GM21717 (cell line): ENCODE measurements around the gene CAMK4.

Source experiments
- ATAC-seq: cut with Tn5 transposase; IDR thresholded peaks from one replicate; pipeline ENCODE4 v1.9.1; 2021; ENCODE audit warnings: mild to moderate bottlenecking, moderate library complexity; ENCODE audit not compliant: unreplicated experiment

Gene CAMK4

DNA sequence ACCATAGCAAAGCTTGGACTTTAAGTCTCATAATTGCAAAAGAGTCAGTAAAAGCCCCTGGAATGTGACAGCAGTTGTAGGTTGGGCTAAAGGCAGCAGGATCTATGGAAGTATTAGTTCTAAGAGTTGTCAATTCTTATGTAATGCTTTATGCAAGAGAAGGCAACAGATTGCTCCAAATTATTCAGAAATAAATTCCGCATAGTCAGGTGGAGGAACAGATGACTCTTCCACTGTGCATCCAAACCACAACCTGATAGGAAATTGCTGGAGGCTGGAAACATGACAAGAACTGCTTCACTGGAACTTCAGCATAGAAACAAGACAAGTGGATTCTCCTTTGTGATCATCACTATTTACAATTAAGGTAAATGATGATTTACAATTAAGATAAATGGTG is 187.1 kb downstream of the CAMK4 start:
- ATAC-seq = no peak

DNA sequence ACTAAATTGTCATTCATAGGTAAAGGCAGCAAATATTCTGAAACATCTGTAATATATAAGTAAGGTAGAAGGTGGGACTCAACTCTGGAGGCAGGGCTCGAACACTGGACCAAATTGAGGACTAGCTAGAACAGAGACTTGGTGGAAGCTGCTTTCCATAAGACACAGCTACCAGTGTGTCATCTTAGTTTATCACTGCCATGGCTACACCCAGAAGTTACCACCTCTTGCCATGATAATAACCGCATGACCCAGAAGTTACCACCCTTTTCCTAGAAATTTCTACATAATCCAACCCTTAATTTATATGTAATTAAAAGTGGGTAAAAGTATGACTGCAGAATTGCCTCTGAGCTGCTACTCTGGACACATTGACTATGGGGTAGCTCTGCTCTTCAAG is 188.4 kb downstream of the CAMK4 start:
- ATAC-seq = no peak

DNA sequence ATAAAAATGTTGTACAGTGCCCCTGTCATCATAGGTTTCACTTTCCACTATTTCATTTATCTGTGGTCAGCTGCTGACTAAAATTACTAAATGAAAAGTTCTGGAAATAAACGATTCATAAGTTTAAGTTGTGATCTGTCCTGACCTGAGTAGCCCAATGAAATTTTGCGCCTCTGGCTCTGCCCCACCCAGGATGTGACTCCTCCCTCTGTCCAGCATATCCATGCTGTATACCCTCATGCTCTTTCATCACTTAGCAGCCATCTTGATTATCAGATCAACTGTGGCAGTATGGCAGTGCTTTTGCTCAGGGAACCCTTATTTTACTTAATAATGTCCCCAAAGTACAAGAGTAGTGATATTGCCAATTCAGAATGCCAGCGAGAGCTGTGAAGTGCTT is 190.9 kb downstream of the CAMK4 start:
- no peak for ATAC-seq

DNA sequence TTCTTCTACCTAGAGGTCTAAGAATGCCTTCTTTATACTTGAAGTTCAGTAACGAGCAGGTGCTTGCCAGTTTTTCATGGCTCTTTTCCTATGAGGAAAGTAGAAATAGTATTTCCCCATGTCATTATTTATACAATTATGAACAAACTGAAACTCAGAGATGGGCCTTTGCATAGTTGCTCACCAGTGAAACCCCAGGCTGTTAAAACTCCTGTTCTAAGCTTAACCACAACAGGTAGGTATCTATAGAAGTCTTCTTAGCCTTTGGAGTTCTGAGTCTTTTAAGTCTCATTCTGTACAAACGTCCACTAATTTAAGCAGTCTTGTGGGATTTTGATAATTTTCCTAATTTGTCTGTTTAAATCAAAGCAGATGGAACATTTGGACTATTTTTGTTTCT is 198.1 kb downstream of the CAMK4 start:
- ATAC-seq = peak; percentile 77

DNA sequence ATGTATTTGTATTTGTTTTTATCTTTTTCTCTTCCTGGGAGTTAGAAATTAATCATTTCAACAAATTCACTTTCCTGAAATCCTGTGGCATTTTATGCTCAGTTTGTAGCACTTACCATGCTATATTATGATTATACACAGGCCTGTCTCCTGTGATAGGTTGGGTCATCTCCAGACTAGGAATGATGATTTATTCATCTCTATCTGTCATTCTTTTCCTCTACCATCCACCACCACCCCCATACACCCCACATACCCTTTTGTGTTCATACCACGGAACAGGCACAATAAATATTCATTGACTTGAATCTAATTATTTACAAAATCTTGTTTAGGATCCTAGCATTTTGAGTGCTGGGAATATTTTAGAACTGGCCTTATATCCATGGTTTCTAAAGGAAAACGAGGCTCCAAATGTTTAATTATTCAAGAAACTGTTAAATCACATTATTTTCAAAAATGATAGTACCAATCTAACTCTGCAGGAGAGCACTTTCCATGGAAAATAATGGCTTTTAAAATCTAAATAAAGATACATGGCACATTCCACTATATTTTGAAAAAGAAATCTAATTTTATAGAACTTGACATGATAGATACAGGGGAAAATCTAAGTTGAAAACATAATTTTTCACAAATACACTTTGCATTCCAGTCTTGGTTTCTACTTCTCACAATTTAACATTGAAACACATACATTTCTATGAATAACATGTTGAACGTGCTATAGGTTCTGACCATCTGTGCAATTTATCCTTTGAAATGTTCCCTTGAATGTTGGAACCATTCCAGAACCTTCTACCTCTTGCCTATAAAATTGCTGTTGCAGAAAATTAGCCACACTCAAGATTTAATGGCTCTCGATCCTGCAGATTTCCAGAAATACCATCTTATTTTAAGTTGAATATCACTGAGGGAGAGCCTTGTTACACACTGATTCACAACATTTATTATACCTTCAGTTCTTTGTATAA is 198.8 kb downstream of the CAMK4 start:
- ATAC-seq = no peak

DNA sequence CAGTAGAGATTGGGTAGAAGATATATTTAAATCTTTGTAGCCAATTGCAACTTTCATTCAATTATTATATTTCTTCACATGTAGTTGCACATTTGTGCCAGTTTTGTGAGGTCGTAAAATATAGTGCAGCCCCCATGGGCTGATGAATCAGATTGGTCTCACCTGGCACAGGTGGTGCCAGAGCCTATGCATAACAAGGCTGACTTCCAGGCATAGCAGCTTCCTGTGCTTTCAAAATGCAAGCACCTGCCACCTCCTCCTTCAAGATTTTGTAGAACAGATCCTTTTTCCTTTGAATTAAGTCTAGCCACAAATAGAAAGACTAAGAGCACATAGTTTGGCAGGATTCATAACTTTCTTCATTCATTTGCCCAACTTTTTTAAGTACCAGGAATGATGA is 201.0 kb downstream of the CAMK4 start:
- no peak for ATAC-seq

DNA sequence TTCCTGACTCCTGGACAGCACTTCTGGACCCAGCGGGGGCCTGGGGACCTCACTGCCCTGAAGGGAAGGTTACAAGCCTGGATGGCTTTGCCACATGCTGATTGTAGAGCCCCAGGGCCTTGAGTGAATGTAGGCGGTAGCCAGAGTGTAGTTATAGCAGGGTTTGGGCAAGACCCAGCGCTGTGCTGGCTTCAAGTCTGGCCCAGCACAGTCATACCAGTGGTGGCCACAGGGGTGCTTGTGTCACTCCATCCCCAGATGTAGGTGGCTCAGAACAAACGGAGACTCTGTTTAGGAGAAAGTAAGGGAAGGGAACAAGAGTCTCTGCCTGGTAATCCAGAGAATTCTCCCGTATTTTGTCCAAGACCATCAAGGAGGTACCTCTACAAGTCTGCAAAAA is 203.6 kb downstream of the CAMK4 start:
- no peak for ATAC-seq

DNA sequence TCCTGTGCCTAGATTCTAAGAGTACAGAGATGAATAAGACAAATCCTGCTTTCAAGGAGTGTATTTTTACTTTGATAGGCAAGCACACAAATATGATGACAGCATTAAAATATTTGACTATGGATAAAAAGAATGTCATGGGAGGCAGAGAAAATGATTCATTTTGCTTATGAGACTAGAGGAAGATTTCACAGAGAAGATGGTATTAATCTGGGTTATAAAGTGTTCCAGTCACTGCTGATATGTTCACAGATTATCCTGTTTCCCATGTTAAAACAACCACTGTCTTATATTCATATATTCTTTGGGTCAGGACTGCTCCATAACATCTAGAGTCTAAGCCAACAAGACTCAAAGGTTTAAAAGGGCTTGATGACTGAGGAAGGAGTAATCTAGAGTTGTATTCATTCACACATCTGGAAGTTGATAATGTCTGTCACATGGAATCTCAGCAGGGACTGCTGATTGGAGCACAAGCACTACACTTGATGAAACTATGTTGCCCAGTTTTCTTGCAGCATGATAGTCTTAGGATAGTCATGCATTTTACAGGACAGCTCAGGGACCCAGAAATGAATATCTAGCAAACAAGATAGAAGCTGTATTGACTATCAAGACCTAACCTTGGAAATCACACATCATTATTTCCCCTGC is 208.8 kb downstream of the CAMK4 start:
- ATAC-seq = no peak

DNA sequence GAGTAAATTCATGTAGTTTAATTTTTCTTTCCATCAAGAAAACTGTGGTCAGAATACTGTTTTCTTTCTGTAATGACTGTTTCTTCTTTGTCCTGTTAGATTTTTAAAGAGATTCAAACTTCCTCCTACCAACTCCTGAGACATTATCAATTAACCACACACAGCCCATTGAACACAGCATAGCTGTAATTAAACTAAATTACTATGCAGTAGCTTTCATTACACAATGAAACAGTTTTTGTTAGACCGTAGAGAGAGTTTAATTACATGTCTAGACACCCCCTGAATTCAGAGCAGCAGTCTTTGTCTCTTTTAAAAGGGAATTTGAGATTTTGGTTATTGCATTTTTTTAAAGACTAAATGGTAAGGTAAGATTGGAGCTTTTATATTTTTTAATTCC is 210.6 kb downstream of the CAMK4 start:
- ATAC-seq = no peak

DNA sequence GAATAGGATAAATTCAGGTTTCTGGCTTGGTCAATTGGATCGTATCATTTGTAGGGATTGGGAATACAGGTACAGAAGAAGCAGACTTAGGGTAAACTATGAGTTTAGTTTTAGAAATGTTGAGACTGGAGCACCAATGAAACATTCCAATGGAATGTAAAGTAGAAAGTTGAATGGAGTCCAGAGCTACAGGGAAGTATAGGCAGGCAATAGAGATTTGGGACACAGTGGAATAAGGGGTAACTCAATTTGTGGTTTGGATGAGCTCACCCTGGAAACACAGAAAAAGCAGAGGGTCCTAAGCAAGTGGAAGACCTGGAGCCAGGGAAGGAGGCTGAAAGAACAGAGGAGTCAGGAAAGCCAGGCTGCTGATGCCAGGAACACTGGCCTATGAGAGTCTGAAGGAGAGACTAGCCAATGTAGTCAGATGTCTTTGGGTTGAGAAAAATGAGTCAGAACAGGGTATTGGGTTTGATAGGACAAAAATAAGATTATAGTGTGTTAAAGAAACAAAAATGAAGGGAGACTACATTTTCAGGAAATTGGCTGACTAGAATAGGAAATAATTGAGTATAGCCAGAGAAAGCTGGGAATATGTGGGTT is 215.4 kb downstream of the CAMK4 start:
- ATAC-seq = no peak

DNA sequence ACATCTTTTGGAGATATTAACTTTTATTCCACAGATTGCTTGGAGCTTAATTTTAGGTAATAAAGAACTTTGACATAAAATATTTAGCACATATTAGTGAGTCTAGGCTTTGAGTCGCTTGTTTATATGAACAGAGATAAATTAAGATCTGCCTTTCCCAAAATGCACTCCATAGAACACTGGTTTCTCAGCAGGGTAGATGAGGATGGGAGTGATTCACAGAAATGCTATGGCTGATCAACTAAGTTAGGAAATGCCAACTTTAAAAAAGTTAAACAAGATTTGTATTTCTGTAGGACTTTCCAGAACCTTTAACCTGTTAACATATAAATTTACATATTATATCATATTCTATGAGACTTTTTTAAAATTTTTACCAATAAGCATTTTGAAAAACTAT is 222.9 kb downstream of the CAMK4 start:
- ATAC-seq = no peak

DNA sequence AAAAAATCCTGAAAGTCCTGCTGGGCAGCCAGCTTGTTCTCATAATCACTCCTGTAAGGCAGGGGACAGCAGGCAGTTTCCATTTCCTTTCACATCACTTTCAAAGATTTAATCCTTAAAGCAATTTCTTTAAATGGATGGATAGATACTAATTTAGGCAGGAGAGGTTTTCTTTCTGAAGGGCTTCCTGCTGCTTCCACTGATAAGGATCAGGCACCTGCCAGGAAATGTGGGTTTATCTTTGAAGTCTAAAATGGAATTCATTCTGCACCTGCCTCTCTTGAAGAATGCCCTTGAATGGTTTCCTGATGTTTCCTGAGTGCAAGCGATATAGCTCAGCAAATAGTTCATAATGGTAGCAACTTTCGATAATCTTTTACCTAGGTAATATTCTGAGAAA is 223.6 kb downstream of the CAMK4 start:
- ATAC-seq = no peak

DNA sequence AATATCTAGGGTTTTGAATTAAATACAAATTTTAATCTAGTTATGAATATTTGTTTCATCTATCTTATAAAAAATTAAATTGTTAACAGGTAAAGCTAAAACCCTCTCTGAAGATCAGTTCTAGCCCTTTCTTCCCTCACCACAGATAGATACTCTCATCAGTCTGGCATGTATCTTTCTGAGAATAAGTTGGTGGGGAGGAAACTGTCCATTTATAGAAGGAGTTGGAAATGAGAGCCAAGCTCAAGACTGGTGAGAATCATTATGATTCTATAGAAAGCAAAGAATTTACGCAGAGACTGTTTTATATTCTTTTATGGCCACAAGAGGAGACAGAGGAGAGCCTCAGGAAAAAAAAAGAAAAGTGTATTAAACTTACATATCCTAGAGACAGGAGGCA is 229.1 kb downstream of the CAMK4 start:
- ATAC-seq = no peak

DNA sequence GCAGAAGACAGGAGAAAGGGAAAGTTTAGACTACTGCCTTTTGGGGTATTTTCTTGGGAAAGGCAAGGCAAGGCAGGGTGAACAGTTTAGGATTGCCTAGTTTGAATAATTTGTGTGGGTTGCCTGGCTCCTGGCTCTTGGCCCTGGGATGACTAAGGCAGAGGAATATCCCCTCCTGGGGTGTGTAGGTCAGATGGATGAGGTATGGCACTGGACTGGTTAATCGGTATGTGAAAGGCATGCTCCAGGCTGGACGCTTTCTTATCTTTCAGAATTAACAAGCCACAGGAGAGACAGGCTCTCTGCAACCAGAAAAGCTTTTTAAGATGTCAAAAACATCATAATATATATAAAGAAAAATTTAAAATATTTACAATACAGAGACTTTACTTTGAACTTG is 229.6 kb downstream of the CAMK4 start:
- no peak for ATAC-seq

DNA sequence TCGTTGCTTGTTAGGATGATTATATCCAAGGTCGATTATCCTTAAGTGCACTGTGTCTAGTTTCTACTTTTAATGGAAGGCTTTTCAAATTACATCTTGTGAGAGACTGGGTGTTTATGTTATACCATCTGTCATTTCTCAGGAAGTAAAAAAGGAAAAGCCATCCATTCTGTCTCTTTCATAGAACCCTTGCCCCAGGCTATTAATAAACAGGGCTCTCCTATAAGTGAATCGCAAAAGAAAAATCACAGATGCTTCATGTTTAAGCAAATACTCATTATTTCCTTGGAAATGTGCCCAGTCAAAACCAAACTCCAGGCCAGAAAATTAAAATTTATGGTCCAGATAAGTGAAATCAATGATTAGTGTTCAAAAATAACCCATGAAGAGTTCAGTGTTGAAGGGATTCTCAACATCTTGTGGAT is 230.0 kb downstream of the CAMK4 start:
- no peak for ATAC-seq

DNA sequence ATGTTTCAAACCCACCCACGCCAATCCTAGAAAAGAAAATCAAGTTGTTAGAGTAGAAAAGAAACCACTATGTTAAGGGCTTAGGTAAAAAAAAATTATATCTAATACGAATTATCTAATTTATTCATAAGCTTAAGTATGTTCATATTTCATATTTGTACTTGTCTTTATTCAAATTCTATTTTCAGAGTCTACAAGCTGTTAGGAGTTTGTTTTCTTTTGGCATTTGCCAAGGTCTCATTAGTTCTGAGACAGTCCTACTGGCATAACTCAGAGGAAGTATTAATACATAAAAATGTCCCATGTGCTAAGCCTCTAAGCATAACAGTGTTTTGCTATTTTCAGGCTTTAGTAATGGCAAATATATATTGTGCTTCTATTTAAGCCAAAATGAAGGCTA is 230.6 kb downstream of the CAMK4 start:
- ATAC-seq = no peak

DNA sequence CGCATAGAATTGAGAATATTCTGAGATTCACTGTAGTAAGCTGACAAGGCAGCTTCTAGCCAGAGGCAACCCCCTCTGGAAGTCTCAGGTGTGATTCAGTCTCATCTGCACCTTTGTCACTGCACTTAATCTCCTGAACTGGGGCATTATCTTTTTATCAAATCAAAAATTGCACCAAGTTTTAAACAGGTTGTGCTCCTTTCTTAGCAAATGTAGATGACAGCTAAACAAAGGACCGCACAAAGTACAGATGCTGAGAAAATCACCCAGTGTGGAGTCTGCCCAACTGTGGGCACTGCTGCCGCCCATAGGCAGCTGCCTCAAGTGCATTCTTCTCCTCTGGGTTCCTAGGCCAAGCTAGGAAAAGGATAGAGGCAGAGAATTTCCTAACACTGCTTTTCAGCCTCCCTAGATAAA is 237.1 kb downstream of the CAMK4 start:
- ATAC-seq = no peak

DNA sequence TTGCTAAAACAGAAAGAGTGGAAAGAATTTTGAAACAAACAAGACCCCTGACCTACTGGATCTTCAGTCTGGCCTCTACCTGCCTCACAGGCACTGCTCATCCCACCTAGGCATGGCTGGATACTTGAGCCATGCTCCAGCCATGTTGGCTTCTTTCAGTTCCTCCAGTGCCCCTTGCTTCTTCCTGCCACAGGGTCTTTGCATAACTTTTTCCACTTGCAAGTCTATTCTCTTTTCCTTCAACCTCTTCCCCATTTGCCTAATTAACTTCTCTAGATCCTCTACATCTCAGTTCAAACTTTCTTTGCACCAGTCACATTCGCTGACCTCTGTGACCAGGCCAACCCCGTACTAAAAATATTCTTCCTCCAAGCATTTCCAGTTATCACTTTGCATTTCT is 237.8 kb downstream of the CAMK4 start:
- no peak for ATAC-seq

DNA sequence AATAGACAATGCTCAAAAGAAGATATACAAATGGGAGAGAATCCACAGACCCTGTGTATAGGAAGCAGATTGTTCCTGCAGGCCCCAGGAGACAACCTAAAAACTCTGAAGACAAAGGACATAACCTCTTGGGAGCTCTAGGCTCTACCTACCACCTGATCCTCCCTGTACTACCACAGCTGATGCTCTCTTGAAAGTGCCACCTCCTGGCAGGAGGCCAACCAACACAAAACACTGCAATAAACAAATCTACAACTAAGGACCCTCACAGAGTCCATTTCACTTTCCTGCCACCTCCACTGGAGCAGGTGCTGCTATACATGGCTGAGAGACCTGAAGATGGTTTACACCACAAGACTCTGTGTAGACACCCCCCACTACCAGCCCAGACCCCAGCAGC is 239.1 kb downstream of the CAMK4 start:
- ATAC-seq = no peak

DNA sequence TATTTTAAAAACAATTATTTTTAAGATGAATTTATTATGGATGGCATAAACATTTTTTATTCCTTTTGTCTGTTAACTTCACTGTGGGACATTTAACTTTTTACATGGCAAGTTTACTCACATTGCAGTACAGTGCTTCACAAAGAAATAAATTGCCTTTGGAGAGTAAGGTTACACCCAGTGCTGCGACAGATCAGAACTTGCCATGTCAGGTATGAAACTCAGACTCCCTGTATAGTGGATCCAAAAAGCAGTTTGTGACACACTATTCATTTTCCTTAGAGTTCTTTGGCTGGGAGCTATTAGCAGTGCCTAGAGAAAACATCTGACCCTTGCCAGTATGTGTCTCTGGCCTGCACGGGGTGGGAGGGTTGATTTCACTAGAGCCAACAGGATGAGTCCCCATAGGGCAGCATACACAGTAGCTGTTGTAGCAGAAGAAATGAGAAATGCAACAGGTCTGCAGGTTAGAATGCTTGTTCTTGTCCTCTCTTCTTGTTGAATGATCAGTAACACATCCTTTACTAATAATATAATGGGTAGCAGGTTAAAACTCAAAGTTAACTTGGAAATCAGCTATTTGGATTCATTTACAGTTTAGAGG is 245.2 kb downstream of the CAMK4 start:
- ATAC-seq = no peak

DNA sequence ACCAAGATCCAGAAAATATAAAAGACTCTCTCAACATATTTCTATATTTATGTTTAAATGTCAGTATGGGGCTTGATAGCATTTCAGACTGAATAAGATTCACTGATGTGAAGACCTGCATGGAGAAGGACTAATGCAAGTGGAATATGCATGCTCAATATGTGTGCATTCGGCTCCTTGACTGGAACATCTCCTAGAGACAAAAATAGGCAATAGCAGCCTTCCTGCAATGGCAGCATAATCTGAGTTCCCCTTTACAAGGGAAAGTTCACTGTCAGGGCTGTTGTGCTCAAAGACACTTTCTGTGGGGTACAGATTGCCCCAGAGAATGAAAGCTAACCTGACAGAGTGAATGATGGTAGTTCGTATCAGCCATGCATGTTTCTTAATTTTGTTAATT is 245.7 kb downstream of the CAMK4 start:
- ATAC-seq = no peak

DNA sequence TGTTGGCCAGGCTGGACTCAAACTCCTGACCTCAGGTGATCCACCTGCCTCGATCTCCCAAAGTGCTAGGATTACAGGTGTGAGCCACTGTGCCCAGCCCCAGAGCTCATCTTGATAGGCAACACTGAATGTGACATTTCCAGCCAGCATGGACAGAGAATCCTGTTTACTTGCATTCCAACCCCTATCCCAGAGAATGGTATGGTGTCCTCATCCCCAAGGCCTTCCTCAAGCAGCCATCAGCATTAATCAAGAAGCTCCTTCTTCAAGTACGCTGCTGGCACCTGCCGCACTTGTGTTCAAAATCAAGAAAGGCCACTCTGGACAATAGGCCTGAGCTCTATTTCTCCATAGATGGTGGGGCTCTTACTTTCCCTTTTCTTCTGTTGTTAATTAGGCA is 247.9 kb downstream of the CAMK4 start:
- ATAC-seq = no peak
